ENCODE measurements around the gene MINK1.

The MINK1 gene

DNA sequence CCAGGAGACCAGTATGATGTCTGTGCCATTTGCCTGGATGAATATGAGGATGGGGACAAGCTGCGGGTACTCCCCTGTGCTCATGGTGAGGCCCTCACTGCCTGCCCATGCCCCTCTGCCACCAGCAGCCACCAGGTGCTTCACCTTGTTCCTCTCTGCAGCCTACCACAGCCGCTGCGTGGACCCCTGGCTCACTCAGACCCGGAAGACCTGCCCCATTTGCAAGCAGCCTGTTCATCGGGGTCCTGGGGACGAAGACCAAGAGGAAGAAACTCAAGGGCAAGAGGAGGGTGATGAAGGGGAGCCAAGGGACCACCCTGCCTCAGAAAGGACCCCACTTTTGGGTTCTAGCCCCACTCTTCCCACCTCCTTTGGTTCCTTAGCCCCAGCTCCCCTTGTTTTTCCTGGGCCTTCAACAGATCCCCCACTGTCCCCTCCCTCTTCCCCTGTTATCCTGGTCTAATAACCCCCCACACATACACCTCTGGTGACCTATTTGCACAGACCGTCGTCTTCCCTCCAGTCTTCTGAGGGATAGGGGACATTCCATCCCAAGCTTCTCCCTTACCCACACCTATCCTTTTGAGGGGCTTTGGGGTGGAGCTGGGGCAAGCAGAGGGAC lies 111.5 kb downstream of the MINK1 start:
- Histone ChIP-seq H3K4me1 (ENCODE audit: control insufficient read depth, insufficient read depth, low read length) (peaks cover 19% of the 10 kb centered on the region), H3K4me3 (ENCODE audit: low read depth, low read length) (no peak overlapping the region), H3K27ac (ENCODE audit: extremely low read depth, low read depth, low read length) (peak overlapping the region; percentile 99), H3K9me3 (ENCODE audit: control insufficient read depth, insufficient read depth, low read depth, low read length) (no peaks in the 10 kb centered on the region), H3K36me3 (ENCODE audit: control insufficient read depth in 2 of 2, insufficient read depth in 1 of 2, low read length in 2 of 2) (peaks cover 38 to 60% of the 10 kb centered on the region in 2 experiments)
- ChIA-PET CTCF (interaction anchor here (0.6 to 1.3 kb wide), 3 partner anchors 22 to 118 kb away, joined by 3 to 5 read pairs (median 3); partner anchors contain the start of gene CHRNE), POLR2A (interaction anchor here (0.6 to 17.9 kb wide), 5 partner anchors 10 to 77 kb away, joined by 3 to 358 read pairs (median 8); partner anchors contain the start of genes GP1BA and SPAG7)
- TF ChIP-seq ZNF335 (tag by site-specific recombination; conservative IDR thresholded peaks at IDR 0.05), result peak; percentile 44
- TF ChIP-seq ZBTB1 (tag by site-specific recombination; IDR thresholded peaks at IDR 0.05), result no peak
- 0 out of 2 replicates have a peak, but pooled peaks have one; percentile 1 for TF ChIP-seq ZNF10 (tag by site-specific recombination; IDR thresholded peaks at IDR 0.05)
- TF ChIP-seq ZNF155 (tag by site-specific recombination; IDR thresholded peaks at IDR 0.05), result no peak
- TF ChIP-seq ZNF394 (tag by site-specific recombination; IDR thresholded peaks at IDR 0.05; ENCODE audit: borderline replicate concordance), result 0 out of 2 replicates have a peak, but pooled peaks have one; percentile 49
- no peak for TF ChIP-seq ZNF791 (tag by site-specific recombination; IDR thresholded peaks at IDR 0.05)
- no peak for TF ChIP-seq ZNF777 (tag by site-specific recombination; IDR thresholded peaks at IDR 0.05; ENCODE audit: borderline replicate concordance)
- no peak for TF ChIP-seq ZNF221 (tag by site-specific recombination; IDR thresholded peaks at IDR 0.05; ENCODE audit: borderline replicate concordance)
- TF ChIP-seq ZNF121 (tag by site-specific recombination; IDR thresholded peaks at IDR 0.05), result no peak

DNA sequence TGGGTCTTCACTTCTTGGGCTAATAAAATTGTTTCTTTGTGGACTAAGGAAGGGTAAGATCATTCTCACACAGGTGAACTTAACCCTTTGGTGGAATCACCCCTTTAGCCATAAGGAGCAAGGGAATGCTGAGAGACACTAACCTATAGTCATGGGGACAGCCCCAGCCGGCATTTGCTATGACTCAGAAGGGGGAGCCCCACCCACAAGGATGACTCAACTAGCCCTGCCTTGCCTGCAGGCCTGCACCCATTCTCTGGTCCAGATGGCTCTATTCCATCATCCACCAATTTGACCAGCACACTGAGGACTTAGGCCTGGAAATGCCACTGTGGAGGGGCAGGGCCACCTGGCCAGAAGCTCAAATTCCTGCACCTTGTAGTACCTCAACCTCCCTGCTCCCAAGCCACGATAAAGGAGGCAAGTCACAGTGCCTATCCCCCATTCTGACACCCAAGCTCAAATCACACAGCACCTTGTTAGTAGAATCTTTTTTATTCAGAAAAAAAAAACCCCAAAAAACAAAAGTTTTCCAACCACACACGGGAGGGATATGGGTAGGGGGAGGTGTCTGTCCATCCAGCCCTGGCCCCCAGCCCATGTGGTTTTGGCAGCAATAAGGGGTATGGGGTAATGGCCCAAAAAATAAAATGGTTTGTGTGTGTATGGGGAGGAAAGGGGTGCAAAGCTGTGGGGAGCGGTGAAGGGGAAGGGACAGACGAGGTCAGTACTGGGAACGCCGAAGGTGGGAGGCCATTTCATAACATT lies 112.2 kb downstream of the MINK1 start:
- H3K36me3 ChIP-seq (ENCODE audit: control insufficient read depth in 2 of 2, insufficient read depth in 1 of 2, low read length in 2 of 2), result peaks cover 38 to 60% of the 10 kb centered on the region in 2 experiments
- no peak overlapping the region for H3K4me3 ChIP-seq (ENCODE audit: low read depth, low read length)
- no peaks in the 10 kb centered on the region for H3K9me3 ChIP-seq (ENCODE audit: control insufficient read depth, insufficient read depth, low read depth, low read length)
- CTCF ChIA-PET, result interaction anchor here (1.0 to 2.5 kb wide), 5 partner anchors 36 to 146 kb away, joined by 3 to 11 read pairs (median 4); partner anchors contain the start of genes CAMTA2 and CHRNE
- peak overlapping the region; percentile 99 for H3K27ac ChIP-seq (ENCODE audit: extremely low read depth, low read depth, low read length)
- POLR2A ChIA-PET, result interaction anchor here (0.6 to 17.9 kb wide), 6 partner anchors 11 to 77 kb away, joined by 3 to 358 read pairs (median 6); partner anchors contain the start of genes GP1BA and SPAG7
- H3K4me1 ChIP-seq (ENCODE audit: control insufficient read depth, insufficient read depth, low read length), result peaks cover 19% of the 10 kb centered on the region
- TF ChIP-seq ZNF10 (tag by site-specific recombination; IDR thresholded peaks at IDR 0.05) (no peak), ZNF404 (tag by site-specific recombination; IDR thresholded peaks at IDR 0.05) (no peak), ZNF549 (tag by site-specific recombination; IDR thresholded peaks at IDR 0.05) (no peak), ZBTB7A (tag by site-specific recombination; IDR thresholded peaks at IDR 0.05; ENCODE audit: low read depth) (no peak), ZBTB21 (tag by site-specific recombination; IDR thresholded peaks at IDR 0.05) (no peak), ZNF221 (tag by site-specific recombination; IDR thresholded peaks at IDR 0.05; ENCODE audit: borderline replicate concordance) (no peak), ZNF76 (tag by site-specific recombination; IDR thresholded peaks at IDR 0.05; ENCODE audit: borderline replicate concordance, low read depth) (no peak), ZNF184 (tag by site-specific recombination; IDR thresholded peaks at IDR 0.05) (peak; percentile 46), SP2 (tag by site-specific recombination; IDR thresholded peaks at IDR 0.05) (peak; percentile 35; the same call in 1 of the 2 replicates), KLF7 (tag by site-specific recombination; IDR thresholded peaks at IDR 0.05; ENCODE audit: borderline replicate concordance) (peak; percentile 54; the same call in 1 of the 2 replicates), KLF8 (tag by site-specific recombination; IDR thresholded peaks at IDR 0.05) (peak; percentile 97)
- TF ChIP-seq, protein P1, sequence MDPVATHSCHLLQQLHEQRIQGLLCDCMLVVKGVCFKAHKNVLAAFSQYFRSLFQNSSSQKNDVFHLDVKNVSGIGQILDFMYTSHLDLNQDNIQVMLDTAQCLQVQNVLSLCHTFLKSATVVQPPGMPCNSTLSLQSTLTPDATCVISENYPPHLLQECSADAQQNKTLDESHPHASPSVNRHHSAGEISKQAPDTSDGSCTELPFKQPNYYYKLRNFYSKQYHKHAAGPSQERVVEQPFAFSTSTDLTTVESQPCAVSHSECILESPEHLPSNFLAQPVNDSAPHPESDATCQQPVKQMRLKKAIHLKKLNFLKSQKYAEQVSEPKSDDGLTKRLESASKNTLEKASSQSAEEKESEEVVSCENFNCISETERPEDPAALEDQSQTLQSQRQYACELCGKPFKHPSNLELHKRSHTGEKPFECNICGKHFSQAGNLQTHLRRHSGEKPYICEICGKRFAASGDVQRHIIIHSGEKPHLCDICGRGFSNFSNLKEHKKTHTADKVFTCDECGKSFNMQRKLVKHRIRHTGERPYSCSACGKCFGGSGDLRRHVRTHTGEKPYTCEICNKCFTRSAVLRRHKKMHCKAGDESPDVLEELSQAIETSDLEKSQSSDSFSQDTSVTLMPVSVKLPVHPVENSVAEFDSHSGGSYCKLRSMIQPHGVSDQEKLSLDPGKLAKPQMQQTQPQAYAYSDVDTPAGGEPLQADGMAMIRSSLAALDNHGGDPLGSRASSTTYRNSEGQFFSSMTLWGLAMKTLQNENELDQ (tag by site-specific recombination; IDR thresholded peaks at IDR 0.05; ENCODE audit: low read depth), result no peak
- TF ChIP-seq, protein P2, sequence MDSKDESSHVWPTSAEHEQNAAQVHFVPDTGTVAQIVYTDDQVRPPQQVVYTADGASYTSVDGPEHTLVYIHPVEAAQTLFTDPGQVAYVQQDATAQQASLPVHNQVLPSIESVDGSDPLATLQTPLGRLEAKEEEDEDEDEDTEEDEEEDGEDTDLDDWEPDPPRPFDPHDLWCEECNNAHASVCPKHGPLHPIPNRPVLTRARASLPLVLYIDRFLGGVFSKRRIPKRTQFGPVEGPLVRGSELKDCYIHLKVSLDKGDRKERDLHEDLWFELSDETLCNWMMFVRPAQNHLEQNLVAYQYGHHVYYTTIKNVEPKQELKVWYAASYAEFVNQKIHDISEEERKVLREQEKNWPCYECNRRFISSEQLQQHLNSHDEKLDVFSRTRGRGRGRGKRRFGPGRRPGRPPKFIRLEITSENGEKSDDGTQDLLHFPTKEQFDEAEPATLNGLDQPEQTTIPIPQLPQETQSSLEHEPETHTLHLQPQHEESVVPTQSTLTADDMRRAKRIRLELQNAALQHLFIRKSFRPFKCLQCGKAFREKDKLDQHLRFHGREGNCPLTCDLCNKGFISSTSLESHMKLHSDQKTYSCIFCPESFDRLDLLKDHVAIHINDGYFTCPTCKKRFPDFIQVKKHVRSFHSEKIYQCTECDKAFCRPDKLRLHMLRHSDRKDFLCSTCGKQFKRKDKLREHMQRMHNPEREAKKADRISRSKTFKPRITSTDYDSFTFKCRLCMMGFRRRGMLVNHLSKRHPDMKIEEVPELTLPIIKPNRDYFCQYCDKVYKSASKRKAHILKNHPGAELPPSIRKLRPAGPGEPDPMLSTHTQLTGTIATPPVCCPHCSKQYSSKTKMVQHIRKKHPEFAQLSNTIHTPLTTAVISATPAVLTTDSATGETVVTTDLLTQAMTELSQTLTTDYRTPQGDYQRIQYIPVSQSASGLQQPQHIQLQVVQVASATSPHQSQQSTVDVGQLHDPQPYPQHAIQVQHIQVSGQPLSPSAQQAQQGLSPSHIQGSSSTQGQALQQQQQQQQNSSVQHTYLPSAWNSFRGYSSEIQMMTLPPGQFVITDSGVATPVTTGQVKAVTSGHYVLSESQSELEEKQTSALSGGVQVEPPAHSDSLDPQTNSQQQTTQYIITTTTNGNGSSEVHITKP (tag by site-specific recombination; IDR thresholded peaks at IDR 0.05), result peak; percentile 64
- TF ChIP-seq, protein P3, sequence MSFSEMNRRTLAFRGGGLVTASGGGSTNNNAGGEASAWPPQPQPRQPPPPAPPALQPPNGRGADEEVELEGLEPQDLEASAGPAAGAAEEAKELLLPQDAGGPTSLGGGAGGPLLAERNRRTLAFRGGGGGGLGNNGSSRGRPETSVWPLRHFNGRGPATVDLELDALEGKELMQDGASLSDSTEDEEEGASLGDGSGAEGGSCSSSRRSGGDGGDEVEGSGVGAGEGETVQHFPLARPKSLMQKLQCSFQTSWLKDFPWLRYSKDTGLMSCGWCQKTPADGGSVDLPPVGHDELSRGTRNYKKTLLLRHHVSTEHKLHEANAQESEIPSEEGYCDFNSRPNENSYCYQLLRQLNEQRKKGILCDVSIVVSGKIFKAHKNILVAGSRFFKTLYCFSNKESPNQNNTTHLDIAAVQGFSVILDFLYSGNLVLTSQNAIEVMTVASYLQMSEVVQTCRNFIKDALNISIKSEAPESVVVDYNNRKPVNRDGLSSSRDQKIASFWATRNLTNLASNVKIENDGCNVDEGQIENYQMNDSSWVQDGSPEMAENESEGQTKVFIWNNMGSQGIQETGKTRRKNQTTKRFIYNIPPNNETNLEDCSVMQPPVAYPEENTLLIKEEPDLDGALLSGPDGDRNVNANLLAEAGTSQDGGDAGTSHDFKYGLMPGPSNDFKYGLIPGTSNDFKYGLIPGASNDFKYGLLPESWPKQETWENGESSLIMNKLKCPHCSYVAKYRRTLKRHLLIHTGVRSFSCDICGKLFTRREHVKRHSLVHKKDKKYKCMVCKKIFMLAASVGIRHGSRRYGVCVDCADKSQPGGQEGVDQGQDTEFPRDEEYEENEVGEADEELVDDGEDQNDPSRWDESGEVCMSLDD (tag by site-specific recombination; IDR thresholded peaks at IDR 0.05), result peak; percentile 13; the same call in 1 of the 2 replicates
